Measurements from ENCODE around the gene CYTH3.

The CYTH3 gene

DNA sequence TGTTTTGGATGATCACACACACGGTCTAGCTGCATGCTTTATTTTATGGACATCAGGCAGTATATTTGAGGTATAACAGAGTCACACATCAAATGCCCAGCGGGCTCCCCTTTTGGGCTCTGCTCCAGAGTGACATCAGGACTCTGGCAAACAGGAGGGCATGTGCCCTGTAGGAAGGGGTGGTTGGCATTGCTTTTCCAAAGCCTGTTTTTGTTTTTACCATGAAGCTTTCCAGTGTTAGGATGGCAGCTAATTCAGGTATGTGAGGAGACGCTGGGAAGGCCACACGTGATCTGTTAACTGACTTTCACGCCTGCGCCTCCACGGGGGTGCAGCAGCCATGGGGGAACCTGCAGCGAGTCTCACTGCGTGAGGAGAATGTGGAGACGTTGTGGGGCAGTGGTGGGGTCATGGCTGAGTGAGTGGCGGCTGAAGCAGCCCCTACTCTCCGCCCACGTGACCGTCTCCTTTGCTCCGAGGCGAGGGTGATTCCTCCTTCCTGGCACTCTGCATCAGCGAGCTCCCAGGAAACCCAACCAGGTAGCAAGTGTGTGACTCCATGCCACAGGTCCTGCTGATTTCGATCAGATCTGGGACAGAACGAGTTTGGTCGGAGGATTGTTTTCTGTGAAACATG is 123.6 kb downstream of the CYTH3 start:
- TF ChIP-seq, protein P1, sequence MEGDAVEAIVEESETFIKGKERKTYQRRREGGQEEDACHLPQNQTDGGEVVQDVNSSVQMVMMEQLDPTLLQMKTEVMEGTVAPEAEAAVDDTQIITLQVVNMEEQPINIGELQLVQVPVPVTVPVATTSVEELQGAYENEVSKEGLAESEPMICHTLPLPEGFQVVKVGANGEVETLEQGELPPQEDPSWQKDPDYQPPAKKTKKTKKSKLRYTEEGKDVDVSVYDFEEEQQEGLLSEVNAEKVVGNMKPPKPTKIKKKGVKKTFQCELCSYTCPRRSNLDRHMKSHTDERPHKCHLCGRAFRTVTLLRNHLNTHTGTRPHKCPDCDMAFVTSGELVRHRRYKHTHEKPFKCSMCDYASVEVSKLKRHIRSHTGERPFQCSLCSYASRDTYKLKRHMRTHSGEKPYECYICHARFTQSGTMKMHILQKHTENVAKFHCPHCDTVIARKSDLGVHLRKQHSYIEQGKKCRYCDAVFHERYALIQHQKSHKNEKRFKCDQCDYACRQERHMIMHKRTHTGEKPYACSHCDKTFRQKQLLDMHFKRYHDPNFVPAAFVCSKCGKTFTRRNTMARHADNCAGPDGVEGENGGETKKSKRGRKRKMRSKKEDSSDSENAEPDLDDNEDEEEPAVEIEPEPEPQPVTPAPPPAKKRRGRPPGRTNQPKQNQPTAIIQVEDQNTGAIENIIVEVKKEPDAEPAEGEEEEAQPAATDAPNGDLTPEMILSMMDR (conservative IDR thresholded peaks at IDR 0.05; ENCODE audit: low read depth, low read length) = no peak
- DNase-seq (ENCODE audit: low read depth) = no peak
- H3K4me3 ChIP-seq (ENCODE audit: low read length) = no peak overlapping the region

DNA sequence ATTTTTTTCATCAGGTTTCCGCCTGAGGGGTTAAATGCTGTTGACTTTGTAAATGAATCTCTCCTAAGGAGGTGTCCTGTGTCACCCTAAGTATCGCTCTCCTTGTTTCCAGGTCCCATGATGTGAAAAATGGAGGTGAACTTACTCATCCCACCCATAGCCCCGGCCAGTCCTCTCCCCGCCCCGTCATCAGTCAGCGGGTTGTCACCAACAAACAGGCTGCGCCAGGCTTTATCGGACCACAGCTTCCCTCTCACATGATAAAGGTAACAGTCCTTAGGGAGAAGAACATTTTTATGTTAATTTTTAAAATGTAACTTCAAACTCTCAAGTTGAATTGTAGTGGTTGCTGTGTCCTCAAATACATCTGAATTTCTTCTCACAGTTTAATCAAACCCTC is 124.8 kb downstream of the CYTH3 start:
- TF ChIP-seq, protein P1 (conservative IDR thresholded peaks at IDR 0.05; ENCODE audit: low read depth, low read length) = no peak
- no peak for DNase-seq (ENCODE audit: low read depth)
- no peak overlapping the region for H3K4me3 ChIP-seq (ENCODE audit: low read length)

DNA sequence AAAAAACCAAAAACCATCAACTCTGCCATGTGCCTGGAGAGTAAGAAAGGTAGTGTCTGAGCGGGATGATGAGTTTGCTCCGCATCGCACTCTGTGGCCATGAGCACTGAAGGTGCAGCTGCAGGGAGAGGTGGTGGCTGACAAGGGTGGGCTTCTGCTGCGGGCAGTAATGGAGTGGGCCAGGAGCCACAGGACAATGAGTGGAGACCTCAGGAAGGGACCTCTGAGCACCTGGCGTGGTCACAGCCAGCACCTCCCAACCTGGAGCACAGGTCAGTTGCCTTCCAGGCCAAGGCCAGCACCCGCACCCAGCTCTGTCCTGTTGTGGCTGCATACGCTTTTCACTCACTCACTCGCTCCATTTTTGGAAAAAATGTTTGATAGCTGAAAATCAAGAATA is 125.8 kb downstream of the CYTH3 start:
- no peak for DNase-seq (ENCODE audit: low read depth)
- TF ChIP-seq, protein P1 (conservative IDR thresholded peaks at IDR 0.05; ENCODE audit: low read depth, low read length) = no peak

DNA sequence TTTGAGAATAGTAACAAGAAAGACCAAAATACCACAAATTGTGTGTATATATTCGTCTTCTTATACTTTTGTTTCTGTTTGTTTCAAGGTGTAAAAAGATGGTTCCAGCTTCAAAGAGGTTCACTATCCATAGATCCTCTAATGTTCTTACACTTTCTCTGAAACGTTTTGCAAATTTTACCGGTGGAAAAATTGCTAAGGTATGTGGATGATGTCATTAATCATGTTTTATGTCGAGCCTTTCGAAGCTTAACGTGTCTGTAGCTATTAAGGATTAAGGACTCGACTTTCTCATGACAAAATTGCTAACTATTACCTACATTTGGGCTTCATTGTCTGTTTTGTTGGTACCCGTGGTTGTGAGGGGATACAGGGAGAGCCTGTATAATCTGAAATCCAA is 128.4 kb downstream of the CYTH3 start:
- no peak for DNase-seq (ENCODE audit: low read depth)
- no peak overlapping the region for H3K4me3 ChIP-seq (ENCODE audit: low read length)
- TF ChIP-seq, protein P1 (conservative IDR thresholded peaks at IDR 0.05; ENCODE audit: low read depth, low read length) = no peak

More for the DNA sequence above, 125.8 kb downstream of the CYTH3 start:
- no peak overlapping the region for H3K4me3 ChIP-seq (ENCODE audit: low read length)

DNA sequence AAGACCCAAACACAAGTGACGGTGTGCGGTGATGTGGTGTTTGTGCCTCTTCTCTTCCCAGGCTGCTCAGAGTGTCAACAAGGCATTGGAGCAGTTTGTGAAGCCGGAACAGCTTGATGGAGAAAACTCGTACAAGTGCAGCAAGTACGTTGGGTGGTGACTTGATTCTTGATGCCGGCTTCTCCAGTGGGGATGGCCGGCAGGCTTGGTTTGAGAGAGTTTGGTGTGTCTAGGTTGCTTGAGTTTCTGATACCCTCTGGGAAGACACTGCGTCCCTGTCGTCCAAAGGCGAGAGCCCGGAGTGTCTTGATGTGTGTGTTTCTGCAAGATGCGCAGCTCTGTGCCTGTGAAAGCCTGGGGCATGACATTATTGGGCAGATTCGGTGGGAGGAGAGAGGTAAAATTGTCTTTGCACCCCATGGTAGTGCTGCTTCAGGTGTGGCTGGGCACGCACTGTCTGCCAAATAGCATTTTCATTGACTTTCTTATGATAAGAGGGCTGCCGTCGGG is 129.5 kb downstream of the CYTH3 start:
- DNase-seq (ENCODE audit: low read depth) = no peak
- TF ChIP-seq, protein P1 (conservative IDR thresholded peaks at IDR 0.05; ENCODE audit: low read depth, low read length) = no peak

DNA sequence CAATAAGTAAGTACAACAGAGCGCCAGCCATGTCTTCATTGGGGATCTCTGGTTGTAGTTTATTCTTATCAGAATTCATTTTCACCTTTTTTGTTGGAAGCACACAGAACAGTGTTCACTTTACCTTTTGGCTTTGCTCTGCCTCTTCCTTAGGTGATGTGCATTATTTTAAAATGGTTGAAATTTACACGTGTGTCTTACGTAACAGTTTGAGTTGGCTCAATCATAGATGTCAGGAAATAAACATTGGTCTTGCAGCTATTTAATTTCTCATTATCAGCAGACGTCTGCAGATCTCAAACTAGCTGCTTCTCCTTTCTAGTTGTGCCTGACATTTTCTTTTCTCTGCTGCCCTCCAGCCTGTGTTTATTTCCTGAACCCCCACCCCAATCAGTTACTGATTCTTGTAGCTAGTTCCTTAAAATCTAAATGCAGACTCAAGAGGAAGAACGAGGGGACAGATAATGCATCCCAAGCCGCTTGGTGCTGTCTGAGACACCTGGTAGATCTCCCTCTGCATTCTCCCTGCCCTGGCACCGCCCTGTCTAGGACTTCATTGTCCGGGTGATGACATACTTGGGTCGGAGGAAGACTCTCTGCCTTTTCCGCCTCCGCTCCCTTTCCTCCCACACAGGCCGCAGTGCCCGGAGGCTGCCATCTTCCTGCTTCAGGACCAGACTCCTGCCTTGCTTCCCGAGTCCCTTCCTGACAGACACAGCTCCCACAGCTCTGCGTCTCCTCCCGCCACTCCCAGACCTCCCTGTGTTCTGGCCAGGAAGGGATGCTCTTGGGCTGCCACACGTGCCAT is 133.0 kb downstream of the CYTH3 start:
- DNase-seq (ENCODE audit: low read depth) = no peak

More for the DNA sequence above, 129.5 kb downstream of the CYTH3 start:
- no peak overlapping the region for H3K4me3 ChIP-seq (ENCODE audit: low read length)

More for the DNA sequence above, 133.0 kb downstream of the CYTH3 start:
- H3K4me3 ChIP-seq (ENCODE audit: low read length) = no peak overlapping the region
- TF ChIP-seq, protein P1 (conservative IDR thresholded peaks at IDR 0.05; ENCODE audit: low read depth, low read length) = no peak
